Measurements from ENCODE around the gene LRMDA.

The LRMDA gene

DNA sequence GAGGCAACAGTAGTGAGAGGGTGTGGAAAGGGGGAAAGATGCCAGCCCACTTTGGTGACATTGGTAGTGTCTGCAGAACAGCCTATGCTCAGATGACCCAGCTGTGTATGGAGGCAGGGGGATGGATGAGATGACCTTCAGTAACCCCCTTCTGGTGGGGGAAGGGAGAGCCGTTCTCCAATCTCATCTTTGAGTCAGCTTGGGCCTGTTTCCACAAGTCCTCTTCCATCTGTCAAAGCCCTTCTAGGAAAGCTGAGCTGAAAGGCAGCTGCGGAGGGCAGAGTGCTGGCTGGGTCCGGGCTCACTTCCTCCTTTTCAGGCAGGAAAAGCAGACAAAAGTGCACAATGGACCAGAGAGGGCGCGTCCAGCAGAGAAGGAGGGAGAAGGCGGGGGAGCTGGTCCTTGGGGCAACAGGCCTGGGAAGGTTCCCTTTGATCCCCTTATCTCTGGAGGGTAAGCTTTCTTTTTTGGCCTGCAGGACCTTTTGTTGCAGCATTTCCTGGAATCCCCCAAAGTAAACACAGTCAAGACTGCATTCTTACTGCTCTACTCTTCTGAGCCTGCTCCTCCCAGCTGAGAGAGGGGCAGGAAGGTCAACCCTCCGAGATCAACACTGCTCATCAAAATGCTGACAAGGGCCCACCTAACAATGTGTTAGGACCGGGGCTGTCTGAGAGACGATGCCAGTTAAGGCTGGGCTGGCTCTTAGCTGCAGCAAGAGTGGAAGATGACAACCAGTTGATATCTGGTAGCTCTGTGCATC is 1.2 kb upstream of the LRMDA start:
- H4K20me1 ChIP-seq (ENCODE audit: insufficient read depth, low read length): no peaks in the 10 kb centered on the region
- no peaks in the 10 kb centered on the region for H3K27me3 ChIP-seq (ENCODE audit: low read depth, low read length)
- TF ChIP-seq EZH2phosphoT487 (IDR thresholded peaks at IDR 0.05; ENCODE audit: low read depth) (no peak), CTCF (IDR thresholded peaks at IDR 0.05; ENCODE audit: low read depth, low read length) (no peak)
- H3K9me3 ChIP-seq (ENCODE audit: insufficient read depth, low read length): no peaks in the 10 kb centered on the region
- no peaks in the 10 kb centered on the region for H3K4me1 ChIP-seq (ENCODE audit: low read length)
- H2AFZ ChIP-seq (ENCODE audit: low read depth, low read length): no peak overlapping the region
- no peak overlapping the region for H3K4me3 ChIP-seq (ENCODE audit: low read length)
- no peak overlapping the region for H3K4me2 ChIP-seq (ENCODE audit: low read length)
- H3K79me2 ChIP-seq (ENCODE audit: low read length): no peaks in the 10 kb centered on the region
- no peaks in the 10 kb centered on the region for H3K36me3 ChIP-seq (replicated peaks; ENCODE audit: low read depth, low read length)
- no peak overlapping the region for H3K27ac ChIP-seq (ENCODE audit: low read length)
- no peak overlapping the region for H3K9ac ChIP-seq (ENCODE audit: low read length)

DNA sequence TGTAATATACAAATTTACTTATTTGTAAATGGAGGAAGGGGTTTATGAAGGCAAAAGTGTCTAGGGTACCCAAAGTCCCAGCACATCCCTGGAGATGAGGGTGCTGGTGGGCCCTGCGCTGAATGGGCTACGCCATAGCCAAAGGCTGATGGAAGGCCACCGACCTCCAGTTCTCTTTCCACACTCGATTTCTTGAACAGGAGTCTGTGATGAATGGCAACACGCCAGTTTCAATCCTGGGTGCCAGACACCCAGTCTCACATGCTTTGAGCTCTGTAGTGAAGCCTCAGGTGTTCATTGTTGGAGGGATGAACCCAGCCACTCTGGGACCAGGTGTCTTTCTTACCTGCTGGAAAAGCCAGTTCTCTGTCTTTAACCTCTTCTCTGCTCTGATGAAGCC is 752 bp downstream of the LRMDA start:
- Histone ChIP-seq H3K27ac (ENCODE audit: low read length) (no peak overlapping the region), H3K4me3 (ENCODE audit: low read length) (no peak overlapping the region), H3K36me3 (replicated peaks; ENCODE audit: low read depth, low read length) (no peaks in the 10 kb centered on the region), H3K4me1 (ENCODE audit: low read length) (no peaks in the 10 kb centered on the region), H3K9ac (ENCODE audit: low read length) (no peak overlapping the region), H3K9me3 (ENCODE audit: insufficient read depth, low read length) (no peaks in the 10 kb centered on the region), H2AFZ (ENCODE audit: low read depth, low read length) (no peak overlapping the region), H3K79me2 (ENCODE audit: low read length) (no peaks in the 10 kb centered on the region), H4K20me1 (ENCODE audit: insufficient read depth, low read length) (no peaks in the 10 kb centered on the region), H3K4me2 (ENCODE audit: low read length) (no peak overlapping the region), H3K27me3 (ENCODE audit: low read depth, low read length) (no peaks in the 10 kb centered on the region; the same call in 1 of the 2 replicates)
- TF ChIP-seq EZH2phosphoT487 (IDR thresholded peaks at IDR 0.05; ENCODE audit: low read depth) (no peak), CTCF (IDR thresholded peaks at IDR 0.05; ENCODE audit: low read depth, low read length) (no peak)

DNA sequence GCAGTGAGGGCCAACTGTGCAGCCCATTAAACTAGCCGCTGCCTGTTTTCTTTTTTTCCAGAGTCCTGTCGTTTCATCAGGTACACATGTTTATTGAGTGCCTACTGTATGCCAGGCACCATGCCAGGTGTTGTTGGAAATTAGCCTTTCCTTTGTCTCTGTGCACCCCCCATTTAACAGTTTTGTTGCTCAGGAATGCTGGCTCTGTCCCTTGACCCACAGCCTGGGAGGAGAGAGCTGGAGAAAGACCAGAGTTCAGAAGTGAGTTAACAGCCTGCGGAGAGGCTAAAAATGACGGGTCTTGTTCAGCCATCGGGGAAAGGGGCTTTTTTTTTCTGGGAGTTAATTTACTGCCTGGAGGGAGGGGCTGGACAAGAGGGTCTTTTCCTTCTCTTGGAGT is 1.3 kb downstream of the LRMDA start:
- no peak overlapping the region for H3K4me2 ChIP-seq (ENCODE audit: low read length)

DNA sequence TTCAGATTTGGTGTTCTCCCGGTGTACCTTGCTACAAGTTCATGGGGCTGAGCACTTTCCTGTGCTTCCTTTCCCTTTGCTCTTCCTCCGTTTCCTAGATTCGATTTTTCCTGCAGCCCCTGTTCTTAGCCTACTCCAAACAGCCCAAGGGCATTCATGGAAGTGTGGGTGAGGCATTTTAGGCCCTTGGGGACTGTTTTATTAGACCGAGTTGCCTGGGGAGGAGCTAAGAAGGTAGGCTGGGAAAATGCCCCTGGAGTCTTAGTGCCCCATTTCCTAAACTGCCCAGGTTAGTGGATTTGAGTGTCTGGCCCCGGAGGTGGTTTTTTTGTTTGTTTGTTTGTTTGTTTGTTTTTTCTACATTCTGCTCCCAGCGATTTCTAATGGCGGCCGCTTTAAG is 1.8 kb downstream of the LRMDA start:
- TF ChIP-seq EZH2phosphoT487 (IDR thresholded peaks at IDR 0.05; ENCODE audit: low read depth) (no peak), CTCF (IDR thresholded peaks at IDR 0.05; ENCODE audit: low read depth, low read length) (no peak)
- Histone ChIP-seq H3K4me2 (ENCODE audit: low read length) (no peak overlapping the region), H3K4me3 (ENCODE audit: low read length) (no peak overlapping the region), H3K27ac (ENCODE audit: low read length) (no peak overlapping the region), H3K9me3 (ENCODE audit: insufficient read depth, low read length) (no peaks in the 10 kb centered on the region), H3K27me3 (ENCODE audit: low read depth, low read length) (no peaks in the 10 kb centered on the region; the same call in 1 of the 2 replicates), H2AFZ (ENCODE audit: low read depth, low read length) (no peak overlapping the region), H3K79me2 (ENCODE audit: low read length) (no peaks in the 10 kb centered on the region), H4K20me1 (ENCODE audit: insufficient read depth, low read length) (no peaks in the 10 kb centered on the region), H3K4me1 (ENCODE audit: low read length) (no peaks in the 10 kb centered on the region), H3K36me3 (replicated peaks; ENCODE audit: low read depth, low read length) (no peaks in the 10 kb centered on the region), H3K9ac (ENCODE audit: low read length) (no peak overlapping the region)

More for the DNA sequence above, 1.3 kb downstream of the LRMDA start:
- TF ChIP-seq CTCF (IDR thresholded peaks at IDR 0.05; ENCODE audit: low read depth, low read length) (no peak), EZH2phosphoT487 (IDR thresholded peaks at IDR 0.05; ENCODE audit: low read depth) (no peak)
- Histone ChIP-seq H3K9me3 (ENCODE audit: insufficient read depth, low read length) (no peaks in the 10 kb centered on the region), H3K27ac (ENCODE audit: low read length) (no peak overlapping the region), H3K4me1 (ENCODE audit: low read length) (no peaks in the 10 kb centered on the region), H3K9ac (ENCODE audit: low read length) (no peak overlapping the region), H3K4me3 (ENCODE audit: low read length) (no peak overlapping the region), H3K27me3 (ENCODE audit: low read depth, low read length) (no peaks in the 10 kb centered on the region; the same call in 1 of the 2 replicates), H4K20me1 (ENCODE audit: insufficient read depth, low read length) (no peaks in the 10 kb centered on the region), H3K79me2 (ENCODE audit: low read length) (no peaks in the 10 kb centered on the region), H3K36me3 (replicated peaks; ENCODE audit: low read depth, low read length) (no peaks in the 10 kb centered on the region), H2AFZ (ENCODE audit: low read depth, low read length) (no peak overlapping the region)

All from OCI-LY3 (cell line).